ENCODE results near the gene PPP1R26.
"Not testable (repeated sequence)": the region's sequence is repeated elsewhere in the genome, so short reads cannot be mapped to it uniquely, and the experiment has no call there.

Gene PPP1R26, protein sequence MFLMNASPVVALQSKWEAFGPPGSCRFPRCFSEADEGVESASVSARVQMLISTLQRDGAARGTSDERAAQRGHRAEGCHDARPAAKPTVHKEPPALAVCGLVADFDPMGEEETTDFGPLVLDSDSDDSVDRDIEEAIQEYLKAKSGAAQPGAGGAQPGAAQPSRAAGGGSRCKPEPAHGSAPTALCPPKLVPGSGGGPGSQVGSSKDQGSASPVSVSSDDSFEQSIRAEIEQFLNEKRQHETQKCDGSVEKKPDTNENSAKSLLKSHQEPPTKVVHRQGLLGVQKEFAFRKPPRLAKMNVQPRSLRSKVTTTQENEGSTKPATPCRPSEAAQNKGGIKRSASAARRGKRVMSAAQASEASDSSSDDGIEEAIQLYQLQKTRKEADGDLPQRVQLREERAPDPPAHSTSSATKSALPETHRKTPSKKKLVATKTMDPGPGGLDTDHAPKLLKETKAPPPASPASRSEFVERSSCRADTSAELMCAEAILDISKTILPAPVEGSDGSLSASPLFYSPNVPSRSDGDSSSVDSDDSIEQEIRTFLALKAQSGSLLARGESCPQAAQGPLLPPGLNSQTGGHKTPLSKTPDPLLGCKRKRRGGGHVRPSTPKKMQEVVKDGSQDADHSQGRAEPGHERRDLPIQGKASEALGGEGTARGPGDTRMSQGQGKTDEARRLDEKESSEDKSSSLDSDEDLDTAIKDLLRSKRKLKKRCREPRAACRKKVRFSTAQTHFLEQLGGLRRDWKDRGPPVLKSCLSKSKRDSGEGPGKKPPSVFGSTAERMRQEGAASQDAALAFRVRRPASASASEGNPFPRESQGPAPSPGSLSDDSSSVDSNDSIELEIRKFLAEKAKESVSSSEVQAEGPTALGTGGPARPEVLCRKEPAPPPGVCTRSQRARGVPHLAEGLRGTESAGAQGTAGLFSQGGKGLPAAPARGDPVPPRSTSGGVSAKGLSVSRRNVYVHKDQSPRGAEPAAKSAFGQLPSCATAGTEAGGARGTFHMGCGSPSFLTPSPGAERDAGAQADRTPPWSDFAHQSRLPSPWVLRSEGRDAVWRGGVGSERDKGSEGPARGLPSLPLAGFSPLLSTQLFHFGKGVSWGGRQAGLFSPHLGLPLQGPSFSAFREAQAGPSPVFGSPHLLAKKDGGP (N-terminal part only)

GRCh38 chr9:135479469-135480052, at the start of gene PPP1R26:
PPP1R26 (plus strand) TSS chr9:135479782; CDS start chr9:135484511, 4,729 bp downstream.
- in situ Hi-C loops (cut with HindIII; ENCODE audit: low sequenced_read_pairs), result no loop called here
- peak within 1 kb of the TSS; percentile 65 for H3K4me3 ChIP-seq (ENCODE audit: low read depth, low read length)
- no peak for DNase-seq (ENCODE audit: low read depth, low spot score)
- no peak for TF ChIP-seq CTCF (IDR thresholded peaks at IDR 0.05; ENCODE audit: low read depth, low read length)

DNA sequence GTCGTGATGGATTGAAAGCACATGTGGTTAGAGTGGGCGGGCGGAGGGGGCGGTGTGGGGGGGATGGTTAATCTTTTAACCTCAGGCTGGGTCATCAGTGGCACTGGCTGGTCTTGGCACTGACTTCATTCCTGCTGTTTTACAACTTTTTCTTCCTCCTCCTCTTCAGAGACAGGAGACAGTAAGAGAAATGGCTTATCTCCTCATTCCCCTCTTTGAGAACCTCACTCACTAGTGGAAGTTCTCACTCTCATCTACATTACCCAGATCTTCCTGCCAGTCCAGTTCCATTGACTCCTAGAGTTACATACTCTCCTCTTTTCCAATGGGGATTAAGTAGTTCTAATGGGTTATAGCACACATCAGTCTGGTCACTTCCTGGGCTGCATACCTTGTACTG, 42.3 kb upstream of the PPP1R26 start:
- DNase-seq (ENCODE audit: low read depth, low spot score), result no peak
- TF ChIP-seq CTCF (IDR thresholded peaks at IDR 0.05; ENCODE audit: low read depth, low read length), result no peak
- in situ Hi-C loops (cut with HindIII; ENCODE audit: low sequenced_read_pairs), result no loop called here
- H3K4me3 ChIP-seq (ENCODE audit: low read depth, low read length), result no peak overlapping the region

DNA sequence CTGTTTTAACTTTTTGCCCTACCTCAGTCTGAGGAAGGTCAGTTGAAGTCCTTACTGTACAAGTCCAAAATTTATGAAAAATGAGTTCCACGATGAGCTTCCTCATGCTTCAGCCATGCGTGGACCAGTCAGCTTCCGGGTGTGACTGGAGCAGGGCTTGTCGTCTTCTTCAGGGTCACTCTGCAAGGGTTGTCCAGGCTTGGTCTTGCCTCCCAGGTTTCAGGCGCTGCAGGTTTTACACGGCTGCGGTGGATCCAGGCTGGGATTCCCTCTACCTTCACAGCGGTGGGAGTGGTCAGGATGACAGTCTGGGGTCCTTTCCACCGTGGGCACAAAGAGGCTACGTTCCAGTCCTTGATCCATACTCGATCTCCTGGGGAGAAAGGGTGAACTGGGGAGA, 41.9 kb upstream of the PPP1R26 start:
- DNase-seq (ENCODE audit: low read depth, low spot score); in situ Hi-C loops (cut with HindIII; ENCODE audit: low sequenced_read_pairs); H3K4me3 ChIP-seq (ENCODE audit: low read depth, low read length): not testable (repeated sequence)

- in situ Hi-C loops (cut with HindIII; ENCODE audit: low sequenced_read_pairs); H3K4me3 ChIP-seq (ENCODE audit: low read depth, low read length); DNase-seq (ENCODE audit: low read depth, low spot score): not testable (repeated sequence)
Measured at GRCh38 chr9:135438581-135439232, 40.9 kb upstream of the PPP1R26 start.

DNA sequence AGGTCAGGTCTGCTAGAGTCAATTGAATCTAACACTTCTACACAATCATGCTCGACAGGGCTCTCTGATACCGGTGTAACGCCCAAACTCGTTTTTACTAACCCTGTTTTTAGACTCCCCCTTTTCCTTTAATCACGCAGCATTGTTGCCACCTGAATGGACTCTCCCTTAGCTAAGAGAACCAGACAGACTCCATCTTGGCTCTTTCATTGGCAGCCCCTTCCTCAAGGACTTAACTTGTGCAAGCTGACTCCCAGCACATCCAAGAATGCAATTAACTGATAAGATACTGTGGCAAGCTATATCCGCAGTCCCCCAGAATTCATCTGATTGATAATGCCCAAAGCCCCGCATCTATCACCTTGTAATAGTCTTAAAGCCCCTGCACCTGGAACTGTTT, 40.1 kb upstream of the PPP1R26 start:
- DNase-seq (ENCODE audit: low read depth, low spot score); H3K4me3 ChIP-seq (ENCODE audit: low read depth, low read length); in situ Hi-C loops (cut with HindIII; ENCODE audit: low sequenced_read_pairs): not testable (repeated sequence)

- no peak for TF ChIP-seq CTCF (IDR thresholded peaks at IDR 0.05; ENCODE audit: low read depth, low read length)
- no peak for DNase-seq (ENCODE audit: low read depth, low spot score)
- in situ Hi-C loops (cut with HindIII; ENCODE audit: low sequenced_read_pairs), result no loop called here
- no peak overlapping the region for H3K4me3 ChIP-seq (ENCODE audit: low read depth, low read length)
Measured at GRCh38 chr9:135439916-135440315, 39.7 kb upstream of the PPP1R26 start.

DNA sequence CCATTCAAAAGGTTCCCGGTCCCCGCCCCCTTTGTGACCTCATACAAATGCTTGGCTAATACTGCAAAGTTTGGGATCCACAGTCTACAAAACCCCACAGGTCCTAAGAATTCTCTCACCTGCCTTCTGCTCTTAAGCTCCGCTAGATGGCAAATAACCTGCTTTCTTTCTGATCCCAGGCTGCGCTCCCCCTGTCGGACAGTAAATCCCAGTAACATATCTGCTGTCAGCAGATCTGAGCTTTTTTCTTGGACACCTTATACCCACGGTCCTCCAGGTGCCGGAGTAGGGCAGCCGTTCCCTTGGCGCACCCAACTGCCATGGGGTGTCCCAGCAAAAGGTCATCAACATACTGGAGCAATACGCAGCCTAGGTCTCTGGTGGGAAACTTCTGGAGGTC, 39.0 kb upstream of the PPP1R26 start:
- no peak for DNase-seq (ENCODE audit: low read depth, low spot score)
- no peak for TF ChIP-seq CTCF (IDR thresholded peaks at IDR 0.05; ENCODE audit: low read depth, low read length)
- in situ Hi-C loops (cut with HindIII; ENCODE audit: low sequenced_read_pairs), result no loop called here
- no peak overlapping the region for H3K4me3 ChIP-seq (ENCODE audit: low read depth, low read length)

DNA sequence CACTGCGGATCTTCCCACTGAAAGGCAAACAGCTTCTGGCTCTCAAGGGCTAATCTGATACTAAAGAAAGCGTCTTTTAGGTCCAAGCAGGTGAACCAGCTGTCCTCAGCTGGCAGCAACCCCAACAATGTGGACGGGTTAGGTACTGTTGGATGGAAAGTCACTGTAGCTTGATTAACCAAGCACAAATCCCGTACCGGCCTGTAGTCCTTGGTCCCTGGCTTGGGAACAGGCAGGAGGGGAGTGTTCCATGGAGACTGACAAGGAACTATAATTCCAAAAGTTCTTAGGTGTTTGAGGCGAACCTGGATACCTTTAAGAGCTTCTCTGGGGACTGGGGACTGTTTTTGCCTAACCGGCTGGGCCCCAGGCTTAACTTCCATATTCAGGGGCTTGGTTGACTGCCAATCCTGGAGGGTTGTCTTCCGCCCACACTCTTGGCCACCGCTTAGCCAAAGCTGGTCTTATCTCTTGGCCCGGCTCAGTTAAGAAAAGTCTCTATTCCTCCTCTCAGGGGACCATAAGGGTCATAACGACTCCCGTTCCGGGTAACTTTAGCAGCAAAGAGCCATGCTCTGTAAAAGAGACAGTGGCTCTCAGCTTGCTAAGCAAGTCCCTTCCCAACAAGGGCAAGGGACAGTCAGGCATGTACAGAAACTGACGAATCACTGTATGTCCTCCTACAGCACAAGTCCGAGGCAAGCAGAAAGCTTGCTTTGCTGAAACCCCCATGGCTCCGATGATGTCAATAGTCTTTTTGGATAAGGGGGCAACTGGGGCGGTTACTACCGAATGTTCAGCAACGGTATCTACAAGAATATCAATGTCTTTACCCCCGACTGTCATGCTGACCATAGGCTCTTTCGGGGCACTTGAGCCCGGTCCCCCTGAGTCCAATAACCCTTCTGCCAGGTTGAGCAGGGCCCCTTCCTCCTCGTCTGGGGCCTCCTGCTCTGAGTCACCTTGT, 38.2 kb upstream of the PPP1R26 start:
- H3K4me3 ChIP-seq (ENCODE audit: low read depth, low read length); DNase-seq (ENCODE audit: low read depth, low spot score); in situ Hi-C loops (cut with HindIII; ENCODE audit: low sequenced_read_pairs): not testable (repeated sequence)
